Neutrophil (primary cell): ENCODE measurements around the gene CYSLTR2.

Experiments used
- H3K27ac ChIP-seq: fragments of 200-600 bp; sonication (generic); 2 replicates; pipeline ENCODE4 v1.5.1; 2016; ENCODE audit warnings: mild to moderate bottlenecking, moderate library complexity
- H3K27me3 ChIP-seq: fragments of 200-600 bp; sonication (generic); 2 replicates; pipeline ENCODE4 v1.6.0; 2016; ENCODE audit warnings: mild to moderate bottlenecking
- H3K36me3 ChIP-seq: fragments of 200-600 bp; sonication (generic); 2 replicates; pipeline ENCODE4 v1.5.1; 2017
- H3K4me1 ChIP-seq, 2 experiments: fragments of 200-600 bp in 1 of 2; sonication (generic) in 1 of 2; 1 replicate in 1 of 2; 2 replicates in 1 of 2; pipeline versions ENCODE4 v1.5.1 to v1.6.1; 2013 to 2016; ENCODE audit warnings: low read depth in 1 of 2, low read length in 1 of 2, mild to moderate bottlenecking in 1 of 2, moderate library complexity in 1 of 2; ENCODE audit not compliant: control insufficient read depth in 1 of 2, insufficient read depth in 1 of 2
- H3K4me3 ChIP-seq, 2 experiments: fragments of 200-600 bp in 1 of 2; sonication (generic) in 1 of 2; 1 replicate in 1 of 2; 2 replicates in 1 of 2; pipeline ENCODE4 v1.5.1; 2013 to 2016; ENCODE audit warnings: low read depth in 1 of 2, low read length in 1 of 2, mild to moderate bottlenecking in 1 of 2, moderate library complexity in 1 of 2
- H3K9me3 ChIP-seq: fragments of 200-600 bp; sonication (generic); 2 replicates; pipeline ENCODE4 v1.5.1; 2016
- TF ChIP-seq, protein P1 (sequence below): fragments of 200-600 bp; sonication (generic); IDR thresholded peaks from 2 replicates; pipeline ENCODE4 v1.5.1; 2016; ENCODE audit warnings: antibody characterized with exemption

CYSLTR2 gene

DNA sequence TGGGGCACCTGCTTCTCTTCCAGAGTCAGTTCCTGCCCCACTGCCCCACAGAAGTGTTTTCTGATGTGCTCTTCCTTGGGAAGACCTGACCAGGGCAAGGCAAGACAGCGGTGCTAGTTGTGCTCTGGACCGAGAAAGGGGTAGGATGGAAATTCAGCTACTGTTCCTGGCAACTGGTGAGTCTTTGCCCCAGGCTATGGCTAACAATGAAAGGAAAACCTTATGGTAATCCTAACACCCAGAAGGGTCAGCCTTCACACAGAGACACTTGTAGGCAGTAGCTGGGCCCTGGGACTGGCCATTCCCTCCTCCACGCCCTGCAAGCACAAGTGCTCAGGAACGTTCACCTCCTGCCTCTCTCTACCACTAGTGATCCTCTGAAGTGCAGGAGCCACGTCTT lies 9.6 kb upstream of the CYSLTR2 start:
- no peaks in the 10 kb centered on the region for H3K27me3 ChIP-seq
- TF ChIP-seq, protein P1, sequence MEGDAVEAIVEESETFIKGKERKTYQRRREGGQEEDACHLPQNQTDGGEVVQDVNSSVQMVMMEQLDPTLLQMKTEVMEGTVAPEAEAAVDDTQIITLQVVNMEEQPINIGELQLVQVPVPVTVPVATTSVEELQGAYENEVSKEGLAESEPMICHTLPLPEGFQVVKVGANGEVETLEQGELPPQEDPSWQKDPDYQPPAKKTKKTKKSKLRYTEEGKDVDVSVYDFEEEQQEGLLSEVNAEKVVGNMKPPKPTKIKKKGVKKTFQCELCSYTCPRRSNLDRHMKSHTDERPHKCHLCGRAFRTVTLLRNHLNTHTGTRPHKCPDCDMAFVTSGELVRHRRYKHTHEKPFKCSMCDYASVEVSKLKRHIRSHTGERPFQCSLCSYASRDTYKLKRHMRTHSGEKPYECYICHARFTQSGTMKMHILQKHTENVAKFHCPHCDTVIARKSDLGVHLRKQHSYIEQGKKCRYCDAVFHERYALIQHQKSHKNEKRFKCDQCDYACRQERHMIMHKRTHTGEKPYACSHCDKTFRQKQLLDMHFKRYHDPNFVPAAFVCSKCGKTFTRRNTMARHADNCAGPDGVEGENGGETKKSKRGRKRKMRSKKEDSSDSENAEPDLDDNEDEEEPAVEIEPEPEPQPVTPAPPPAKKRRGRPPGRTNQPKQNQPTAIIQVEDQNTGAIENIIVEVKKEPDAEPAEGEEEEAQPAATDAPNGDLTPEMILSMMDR, result no peak
- no peaks in the 10 kb centered on the region for H3K9me3 ChIP-seq
- no peak overlapping the region for H3K4me3 ChIP-seq
- no peak overlapping the region for H3K27ac ChIP-seq
- H3K4me1 ChIP-seq, result no peaks in the 10 kb centered on the region
- H3K36me3 ChIP-seq, result no peaks in the 10 kb centered on the region

DNA sequence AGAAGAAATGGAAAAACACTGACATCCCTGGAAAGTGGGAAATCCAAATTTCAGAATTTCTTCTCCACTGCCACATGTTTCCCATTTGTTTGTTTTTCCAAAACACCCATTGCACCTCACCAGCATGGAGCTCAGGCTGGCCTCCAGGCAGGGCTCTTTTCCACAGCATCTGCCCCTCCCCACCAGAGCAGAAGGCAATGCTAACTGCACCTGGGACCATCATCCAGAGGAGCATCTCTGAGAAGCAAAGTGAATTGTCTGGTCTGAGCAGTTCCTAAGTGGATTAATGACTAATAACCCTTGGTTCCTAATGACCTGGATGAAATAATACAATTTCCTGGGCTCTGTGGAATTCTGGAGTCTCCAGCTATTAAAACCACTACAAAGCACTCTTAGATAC lies 8.8 kb upstream of the CYSLTR2 start:
- Histone ChIP-seq H3K27ac (no peak overlapping the region), H3K27me3 (no peaks in the 10 kb centered on the region), H3K9me3 (no peaks in the 10 kb centered on the region), H3K4me1 (no peaks in the 10 kb centered on the region), H3K36me3 (no peaks in the 10 kb centered on the region), H3K4me3 (no peak overlapping the region)
- TF ChIP-seq, protein P1, result no peak

DNA sequence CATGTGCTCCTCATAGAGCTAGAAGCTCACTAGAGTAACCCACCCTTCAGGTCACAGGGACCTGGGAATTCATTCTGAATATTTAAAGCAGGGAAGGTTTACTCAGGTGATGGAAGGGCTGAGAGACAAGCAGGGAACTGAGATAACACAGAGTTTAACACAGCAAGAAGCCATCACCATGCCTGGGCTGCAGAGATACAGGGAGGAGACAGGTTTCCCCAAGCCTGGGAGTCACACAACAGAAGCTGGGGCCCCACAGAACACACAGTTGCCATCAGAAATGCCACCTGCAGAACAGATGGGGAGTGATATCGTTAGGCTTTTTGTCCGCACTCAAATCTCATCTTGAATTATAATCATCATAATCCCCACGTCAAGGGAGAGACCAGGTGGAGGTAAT lies 7.9 kb upstream of the CYSLTR2 start:
- Histone ChIP-seq H3K27ac (no peak overlapping the region), H3K4me1 (no peaks in the 10 kb centered on the region), H3K4me3 (no peak overlapping the region), H3K36me3 (no peaks in the 10 kb centered on the region), H3K27me3 (no peaks in the 10 kb centered on the region), H3K9me3 (no peaks in the 10 kb centered on the region)
- TF ChIP-seq, protein P1, result no peak

DNA sequence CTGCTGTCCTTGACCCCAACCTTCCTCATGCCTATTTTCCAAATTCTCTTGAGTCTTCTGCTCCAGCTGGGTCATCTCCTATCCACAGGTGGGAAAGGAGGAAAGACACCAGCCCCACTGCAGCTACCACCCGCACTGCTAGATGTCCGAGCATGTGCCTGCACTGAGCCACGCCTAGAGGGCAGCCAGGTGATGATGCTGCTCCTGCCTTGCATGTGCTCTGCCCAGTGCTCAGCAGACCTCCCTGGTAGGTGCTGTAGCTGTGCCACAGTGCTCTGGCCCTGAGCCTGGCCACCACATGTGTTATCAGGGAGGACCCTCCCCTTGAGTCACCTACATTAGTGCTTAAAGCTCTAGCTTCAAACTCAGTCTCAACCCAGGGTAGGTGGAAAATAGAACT lies 6.9 kb upstream of the CYSLTR2 start:
- TF ChIP-seq, protein P1, result no peak

DNA sequence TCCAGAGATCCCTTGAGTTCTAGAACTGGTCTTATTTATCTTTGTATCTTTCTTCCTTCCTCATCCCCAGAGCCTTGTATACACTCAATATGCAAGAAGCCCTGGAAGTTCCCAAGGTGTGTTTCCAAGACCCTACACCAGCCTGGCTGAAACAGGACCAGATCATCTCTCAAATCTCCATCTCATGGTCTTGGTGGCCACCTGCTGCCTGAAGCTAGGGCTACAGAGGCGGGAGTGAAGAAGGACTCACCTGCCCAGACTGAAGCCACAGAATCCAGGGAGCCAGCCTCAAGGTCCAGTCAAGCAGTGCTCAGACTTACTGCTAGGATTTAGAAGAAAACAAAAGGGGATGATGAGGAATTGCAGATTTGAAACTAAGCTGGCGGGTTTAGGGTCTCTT lies 6.1 kb upstream of the CYSLTR2 start:
- Histone ChIP-seq H3K36me3 (no peaks in the 10 kb centered on the region), H3K27me3 (no peaks in the 10 kb centered on the region), H3K9me3 (no peaks in the 10 kb centered on the region), H3K27ac (no peak overlapping the region), H3K4me1 (no peaks in the 10 kb centered on the region), H3K4me3 (no peak overlapping the region)
- TF ChIP-seq, protein P1, result no peak

More for the DNA sequence above, 6.9 kb upstream of the CYSLTR2 start:
- H3K9me3 ChIP-seq, result no peaks in the 10 kb centered on the region
- H3K4me3 ChIP-seq, result no peak overlapping the region
- no peak overlapping the region for H3K27ac ChIP-seq
- no peaks in the 10 kb centered on the region for H3K4me1 ChIP-seq
- no peaks in the 10 kb centered on the region for H3K36me3 ChIP-seq
- no peaks in the 10 kb centered on the region for H3K27me3 ChIP-seq

DNA sequence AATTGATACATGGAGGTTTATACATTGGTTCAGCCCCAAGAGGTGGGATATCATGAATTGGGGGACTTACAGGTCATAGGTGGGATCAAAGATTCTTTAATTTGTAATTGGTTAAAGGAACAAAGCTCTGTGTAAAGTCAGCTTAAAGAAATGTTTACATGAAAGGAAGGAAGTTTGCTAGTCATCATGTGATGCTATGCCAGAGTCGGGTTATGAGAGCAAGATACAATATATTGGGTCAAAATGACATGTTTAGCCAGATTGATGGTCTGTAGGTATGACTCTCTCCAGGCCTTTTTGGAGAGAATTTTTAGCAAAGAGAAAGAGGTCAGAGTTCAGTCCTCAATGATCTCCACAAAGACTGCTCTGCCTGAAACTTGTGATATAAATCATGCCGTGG lies 5.3 kb upstream of the CYSLTR2 start:
- TF ChIP-seq, protein P1, result no peak
- H3K4me3 ChIP-seq, result no peak overlapping the region

More for the DNA sequence above, 5.3 kb upstream of the CYSLTR2 start:
- no peaks in the 10 kb centered on the region for H3K36me3 ChIP-seq
- no peaks in the 10 kb centered on the region for H3K27me3 ChIP-seq
- no peaks in the 10 kb centered on the region for H3K9me3 ChIP-seq
- H3K27ac ChIP-seq, result no peak overlapping the region
- H3K4me1 ChIP-seq, result peaks cover 4 to 7% of the 10 kb centered on the region in 2 experiments
